Activated naive CD8-positive, alpha-beta T cell treated with anti-CD3 and anti-CD28 coated beads for 36 hours (primary cell): ENCODE data around the gene DCAF6. TPM values are rescaled to one million over a fixed set of nuclear protein-coding genes. Genes with fewer than 3 reads are reported as not detected.

Source experiments
- DNase-seq: peaks from one replicate; pipeline ENCODE4 v3.0.0; 2021
- H3K27ac Mint-ChIP-seq: one replicate; pipeline ENCODE4 v1.8.0; 2022; ENCODE audit warnings: mild to moderate bottlenecking, moderate library complexity, mixed read lengths
- H3K27me3 Mint-ChIP-seq: one replicate; pipeline ENCODE4 v1.8.0; 2022; ENCODE audit warnings: mild to moderate bottlenecking, mixed read lengths
- H3K36me3 Mint-ChIP-seq: one replicate; pipeline ENCODE4 v1.8.0; 2021; ENCODE audit warnings: mild to moderate bottlenecking, mixed read lengths
- H3K4me1 Mint-ChIP-seq: one replicate; pipeline ENCODE4 v1.8.0; 2021; ENCODE audit warnings: mixed read lengths
- H3K4me3 Mint-ChIP-seq: one replicate; pipeline ENCODE4 v1.8.0; 2022; ENCODE audit warnings: mild to moderate bottlenecking, moderate library complexity, mixed read lengths
- H3K9me3 Mint-ChIP-seq: one replicate; pipeline ENCODE4 v1.8.0; 2022; ENCODE audit warnings: mixed read lengths
- total RNA-seq, 2 experiments: library from RNA; stranded (reverse); gene quantifications; one replicate each; pipeline ENCODE4 v1.2.3, GENCODE V29; 2021

The DCAF6 gene
- total RNA-seq, 2 experiments from 2014 or later: 23.3 to 24.3 TPM

GRCh38 chr1:167974698-167975097 is 38.2 kb downstream of the DCAF6 start:
- H3K4me3 Mint-ChIP-seq: no peak overlapping the region
- peaks cover 29% of the 10 kb centered on the region for H3K36me3 Mint-ChIP-seq
- H3K9me3 Mint-ChIP-seq: peaks cover 3% of the 10 kb centered on the region
- H3K27ac Mint-ChIP-seq: no peak overlapping the region
- H3K4me1 Mint-ChIP-seq: peaks cover 1% of the 10 kb centered on the region
- H3K27me3 Mint-ChIP-seq: no peaks in the 10 kb centered on the region
- DNase-seq: no peak

GRCh38 chr1:167977245-167977644 is 40.8 kb downstream of the DCAF6 start:
- peaks cover 3% of the 10 kb centered on the region for H3K9me3 Mint-ChIP-seq
- no peak overlapping the region for H3K4me3 Mint-ChIP-seq
- H3K4me1 Mint-ChIP-seq: peaks cover 1% of the 10 kb centered on the region
- H3K27me3 Mint-ChIP-seq: no peaks in the 10 kb centered on the region
- H3K27ac Mint-ChIP-seq: no peak overlapping the region
- H3K36me3 Mint-ChIP-seq: peaks cover 40% of the 10 kb centered on the region
- DNase-seq: no peak

DNA sequence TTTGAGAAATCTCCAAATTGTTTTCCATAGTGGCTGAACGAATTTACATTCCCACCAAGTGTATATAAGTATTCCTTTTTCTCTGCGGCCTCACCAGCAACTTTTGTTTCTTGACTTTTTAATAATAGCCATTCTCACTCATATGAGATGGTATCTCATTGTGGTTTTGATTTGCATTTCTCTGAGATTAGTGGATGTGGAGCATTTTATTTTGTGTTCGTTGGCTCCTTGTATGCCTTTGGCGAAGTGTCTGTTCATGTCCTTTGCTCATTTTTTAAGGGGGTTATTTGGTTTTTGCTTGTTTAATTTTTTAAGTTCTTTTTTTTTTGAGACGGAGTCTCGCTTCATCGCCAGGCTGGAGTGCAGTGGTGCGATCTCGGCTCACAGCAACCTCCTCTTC is 45.5 kb downstream of the DCAF6 start:
- Mint-ChIP-seq H3K36me3 (peaks cover 30% of the 10 kb centered on the region), H3K9me3 (peaks cover 3% of the 10 kb centered on the region), H3K27me3 (no peaks in the 10 kb centered on the region), H3K4me3 (no peak overlapping the region), H3K4me1 (peaks cover 4% of the 10 kb centered on the region), H3K27ac (no peak overlapping the region)
- DNase-seq: no peak

- Mint-ChIP-seq H3K36me3 (peaks cover 24% of the 10 kb centered on the region), H3K27ac (no peak overlapping the region), H3K4me3 (no peak overlapping the region), H3K9me3 (no peaks in the 10 kb centered on the region), H3K4me1 (peaks cover 3% of the 10 kb centered on the region), H3K27me3 (no peaks in the 10 kb centered on the region)
- no peak for DNase-seq
These were observed 47.4 kb downstream of the DCAF6 start for GRCh38 chr1:167983797-167984420.

DNA sequence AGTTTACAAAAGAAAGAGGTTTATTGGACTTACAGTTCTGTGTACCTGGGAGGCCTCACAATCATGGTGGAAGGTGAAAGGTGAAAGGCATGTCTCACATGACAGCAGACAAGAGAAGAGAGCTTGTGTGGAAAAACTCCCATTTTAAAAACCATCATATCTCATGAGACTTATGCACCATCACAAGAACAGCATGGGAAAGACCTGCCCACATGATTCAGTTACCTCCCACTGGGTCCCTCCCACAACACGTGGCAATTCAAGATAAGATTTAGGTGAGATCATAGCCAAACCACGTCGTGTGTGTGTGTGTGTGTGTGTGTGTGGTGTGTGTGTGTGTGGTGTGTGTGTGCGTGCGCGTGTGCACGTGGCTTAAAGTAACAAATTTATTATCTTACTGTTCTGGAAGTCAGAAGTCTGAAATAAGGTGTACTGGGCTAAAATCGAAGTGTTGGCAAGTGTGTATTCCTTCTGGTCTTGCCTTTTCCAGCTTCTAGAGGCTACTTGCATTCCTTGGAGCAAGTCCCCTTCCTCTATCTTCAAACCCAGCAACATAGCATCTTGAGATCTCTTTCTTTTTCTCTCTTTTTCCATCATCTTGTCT is 48.5 kb downstream of the DCAF6 start:
- H3K9me3 Mint-ChIP-seq: no peaks in the 10 kb centered on the region
- H3K27me3 Mint-ChIP-seq: no peaks in the 10 kb centered on the region
- H3K36me3 Mint-ChIP-seq: peaks cover 19% of the 10 kb centered on the region
- no peak overlapping the region for H3K4me3 Mint-ChIP-seq
- H3K4me1 Mint-ChIP-seq: peaks cover 3% of the 10 kb centered on the region
- no peak overlapping the region for H3K27ac Mint-ChIP-seq
- DNase-seq: no peak

DNA sequence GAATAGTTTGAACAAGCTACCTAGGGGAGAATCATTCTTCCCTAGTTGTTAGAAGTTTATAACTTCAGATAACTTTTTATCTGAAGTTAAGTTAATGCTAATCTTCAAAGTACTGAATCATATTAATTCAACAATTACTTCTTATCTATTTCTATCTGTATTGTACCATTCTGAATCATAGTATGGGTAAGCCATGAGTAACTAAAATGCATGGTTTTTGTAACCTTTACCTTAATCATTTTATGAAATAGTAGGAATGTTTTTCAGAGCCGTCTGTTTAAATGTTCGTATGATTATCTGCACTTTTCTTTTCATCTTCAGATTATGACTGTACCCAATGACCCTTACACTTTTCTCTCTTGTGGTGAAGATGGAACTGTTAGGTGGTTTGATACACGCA is 50.7 kb downstream of the DCAF6 start:
- Mint-ChIP-seq H3K9me3 (no peaks in the 10 kb centered on the region), H3K4me3 (no peak overlapping the region), H3K27ac (no peak overlapping the region), H3K4me1 (peaks cover 3% of the 10 kb centered on the region), H3K36me3 (peaks cover 9% of the 10 kb centered on the region), H3K27me3 (no peaks in the 10 kb centered on the region)
- DNase-seq: no peak

GRCh38 chr1:167991546-167991945 is 55.1 kb downstream of the DCAF6 start:
- H3K9me3 Mint-ChIP-seq: no peaks in the 10 kb centered on the region
- no peaks in the 10 kb centered on the region for H3K27me3 Mint-ChIP-seq
- no peak overlapping the region for H3K4me3 Mint-ChIP-seq
- DNase-seq: no peak
- H3K36me3 Mint-ChIP-seq: peaks cover 7% of the 10 kb centered on the region
- no peaks in the 10 kb centered on the region for H3K4me1 Mint-ChIP-seq
- H3K27ac Mint-ChIP-seq: no peak overlapping the region

DNA sequence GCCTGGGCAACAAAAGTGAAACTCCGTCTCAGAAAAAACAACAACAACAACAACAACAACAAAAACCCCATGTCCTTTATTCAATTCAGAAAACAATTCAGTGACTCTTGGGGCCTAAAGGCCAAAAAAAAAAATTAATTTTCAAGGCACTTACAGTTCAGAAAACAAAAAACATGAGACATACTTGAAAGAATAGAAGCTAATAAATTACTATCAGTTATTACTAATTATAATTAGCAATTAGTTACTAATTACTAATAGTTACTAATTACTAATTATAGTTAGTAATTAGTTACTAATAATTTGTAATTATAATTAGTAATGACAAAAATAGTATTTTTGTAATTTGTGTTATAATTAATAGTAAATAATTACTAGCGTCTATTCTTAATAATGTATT is 57.2 kb downstream of the DCAF6 start:
- Mint-ChIP-seq H3K9me3 (no peaks in the 10 kb centered on the region), H3K4me1 (no peaks in the 10 kb centered on the region), H3K27me3 (no peaks in the 10 kb centered on the region), H3K27ac (no peak overlapping the region), H3K4me3 (no peak overlapping the region), H3K36me3 (peaks cover 7% of the 10 kb centered on the region)
- no peak for DNase-seq

DNA sequence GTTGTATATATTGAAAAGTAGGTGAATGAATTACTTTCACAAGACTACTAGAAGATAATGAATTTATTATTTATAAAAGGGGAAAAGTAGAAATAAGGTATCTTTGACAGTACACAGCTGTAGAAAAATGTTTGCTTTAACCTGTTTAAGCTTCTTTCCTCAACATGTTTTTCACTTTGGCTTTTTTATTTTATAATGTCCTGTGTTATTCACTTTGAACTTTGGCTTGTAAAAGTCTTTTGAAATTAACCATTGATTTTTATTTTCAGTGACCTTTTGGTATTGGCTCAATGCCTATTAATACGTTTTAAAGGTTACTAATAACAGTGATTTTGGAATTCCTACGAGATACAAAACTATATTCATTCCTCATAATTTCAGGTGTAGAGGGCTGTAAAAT is 58.1 kb downstream of the DCAF6 start:
- Mint-ChIP-seq H3K4me1 (no peaks in the 10 kb centered on the region), H3K9me3 (no peaks in the 10 kb centered on the region), H3K27me3 (no peaks in the 10 kb centered on the region), H3K27ac (no peak overlapping the region), H3K36me3 (peaks cover 7% of the 10 kb centered on the region), H3K4me3 (no peak overlapping the region)
- DNase-seq: no peak

GRCh38 chr1:167995038-167995437 is 58.6 kb downstream of the DCAF6 start:
- Mint-ChIP-seq H3K36me3 (peaks cover 9% of the 10 kb centered on the region), H3K27ac (no peak overlapping the region), H3K9me3 (no peaks in the 10 kb centered on the region), H3K27me3 (no peaks in the 10 kb centered on the region), H3K4me1 (peaks cover 2% of the 10 kb centered on the region), H3K4me3 (no peak overlapping the region)
- DNase-seq: no peak

GRCh38 chr1:167996266-167996665 is 59.8 kb downstream of the DCAF6 start:
- peaks cover 2% of the 10 kb centered on the region for H3K4me1 Mint-ChIP-seq
- H3K27me3 Mint-ChIP-seq: no peaks in the 10 kb centered on the region
- peaks cover 9% of the 10 kb centered on the region for H3K36me3 Mint-ChIP-seq
- no peak overlapping the region for H3K4me3 Mint-ChIP-seq
- DNase-seq: no peak
- H3K27ac Mint-ChIP-seq: no peak overlapping the region
- no peaks in the 10 kb centered on the region for H3K9me3 Mint-ChIP-seq

DNA sequence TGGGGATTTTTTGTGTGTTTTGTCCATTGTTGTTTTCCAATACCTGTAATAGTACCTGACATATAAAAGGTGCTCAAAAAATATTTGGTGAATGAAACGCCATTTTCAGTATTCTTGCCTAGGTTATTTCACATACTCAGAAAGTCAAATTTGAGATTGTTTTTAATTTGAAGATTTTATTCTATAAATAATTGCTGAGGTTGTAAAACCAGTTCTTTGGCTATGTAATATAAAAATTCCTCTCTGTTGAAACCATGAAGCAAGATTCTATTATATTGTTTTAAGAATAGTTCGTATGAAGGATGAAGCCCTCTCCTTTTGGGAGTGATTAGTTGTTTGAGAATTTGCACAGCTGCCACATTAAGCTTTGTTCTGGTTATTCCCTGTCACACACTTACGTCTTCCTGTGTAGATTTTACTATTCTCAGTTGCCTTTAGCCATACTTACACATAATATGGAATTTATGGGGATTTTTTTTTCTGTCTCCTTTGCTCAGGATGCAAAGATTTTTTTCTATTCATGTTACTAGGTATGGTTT is 60.6 kb downstream of the DCAF6 start:
- peaks cover 9% of the 10 kb centered on the region for H3K36me3 Mint-ChIP-seq
- DNase-seq: no peak
- H3K4me1 Mint-ChIP-seq: peaks cover 2% of the 10 kb centered on the region
- no peaks in the 10 kb centered on the region for H3K27me3 Mint-ChIP-seq
- no peak overlapping the region for H3K4me3 Mint-ChIP-seq
- no peaks in the 10 kb centered on the region for H3K9me3 Mint-ChIP-seq
- H3K27ac Mint-ChIP-seq: no peak overlapping the region

GRCh38 chr1:167999877-168000276 is 63.4 kb downstream of the DCAF6 start:
- Mint-ChIP-seq H3K27ac (no peak overlapping the region), H3K27me3 (no peaks in the 10 kb centered on the region), H3K4me1 (peaks cover 2% of the 10 kb centered on the region), H3K9me3 (no peaks in the 10 kb centered on the region), H3K36me3 (peaks cover 6% of the 10 kb centered on the region), H3K4me3 (no peak overlapping the region)
- no peak for DNase-seq

DNA sequence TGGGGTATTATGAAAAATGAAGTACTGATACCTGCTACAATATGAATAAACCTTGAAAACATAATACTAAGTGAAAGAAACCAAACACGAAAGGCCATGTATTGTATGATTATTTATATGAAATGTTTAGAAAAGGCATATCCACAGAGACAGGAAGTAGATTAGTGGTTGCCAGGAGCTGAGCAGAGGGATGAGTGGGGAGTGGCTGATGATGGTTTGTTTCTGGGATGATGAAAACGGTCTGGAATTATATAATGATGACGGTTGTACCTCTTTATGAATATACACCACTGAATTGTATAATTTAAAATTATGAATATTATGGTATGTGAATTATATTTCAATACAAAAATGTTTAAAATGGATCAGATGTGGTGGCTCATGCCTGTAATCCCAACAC is 64.2 kb downstream of the DCAF6 start:
- H3K9me3 Mint-ChIP-seq: no peaks in the 10 kb centered on the region
- no peak overlapping the region for H3K4me3 Mint-ChIP-seq
- peaks cover 2% of the 10 kb centered on the region for H3K4me1 Mint-ChIP-seq
- H3K27ac Mint-ChIP-seq: no peak overlapping the region
- peaks cover 6% of the 10 kb centered on the region for H3K36me3 Mint-ChIP-seq
- DNase-seq: no peak
- no peaks in the 10 kb centered on the region for H3K27me3 Mint-ChIP-seq

DNA sequence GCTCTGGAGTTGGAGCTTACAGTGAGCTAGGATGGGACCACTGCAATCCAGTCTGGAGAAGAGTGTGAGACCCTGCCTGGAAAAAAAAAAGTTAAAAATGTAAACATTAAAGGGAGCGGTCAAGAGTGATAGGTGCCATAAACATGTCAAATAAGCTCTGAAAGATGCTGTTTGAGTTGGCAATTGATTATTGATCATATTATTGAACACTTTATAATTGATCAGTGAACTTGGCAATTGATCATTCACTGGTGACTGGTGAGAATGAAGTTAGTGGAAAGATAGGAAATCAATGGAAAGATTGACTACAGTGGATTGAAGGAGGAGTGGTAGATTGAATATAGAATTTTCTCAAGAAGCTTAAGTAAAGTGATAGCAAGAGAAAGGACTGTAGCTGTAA is 64.7 kb downstream of the DCAF6 start:
- no peaks in the 10 kb centered on the region for H3K9me3 Mint-ChIP-seq
- peaks cover 2% of the 10 kb centered on the region for H3K4me1 Mint-ChIP-seq

GRCh38 chr1:168004531-168004930 is 68.0 kb downstream of the DCAF6 start:
- Mint-ChIP-seq H3K27me3 (no peaks in the 10 kb centered on the region), H3K4me1 (peaks cover 2% of the 10 kb centered on the region), H3K27ac (no peak overlapping the region), H3K36me3 (peaks cover 25% of the 10 kb centered on the region), H3K9me3 (no peaks in the 10 kb centered on the region), H3K4me3 (no peak overlapping the region)
- no peak for DNase-seq

More for the DNA sequence above, 64.7 kb downstream of the DCAF6 start:
- Mint-ChIP-seq H3K27me3 (no peaks in the 10 kb centered on the region), H3K27ac (no peak overlapping the region), H3K4me3 (no peak overlapping the region), H3K36me3 (peaks cover 6% of the 10 kb centered on the region)
- no peak for DNase-seq
